RWPE1 (cell line): ENCODE results near the gene PREP.

Source experiments
- CTCF ChIA-PET: fragments of 350-600 bp; sonication (Branson Sonifier 250); formaldehyde crosslinking; extraction: SDS; loops from one replicate; lab custom pipeline; 2021; lab: Yijun Ruan, JAX
- POLR2A ChIA-PET: fragments of 400-600 bp; formaldehyde crosslinking; extraction: SDS; loops from one replicate; lab custom pipeline; 2020; ENCODE audit warnings: antibody characterized with exemption; ENCODE audit not compliant: low non-redundant PET; lab: Yijun Ruan, JAX
- DNase-seq: peaks from one replicate; pipeline ENCODE4 v3.0.0; 2012; ENCODE audit warnings: low spot score
- H3K27ac ChIP-seq: fragments of 450-650 bp; 2 replicates; pipeline ENCODE4 v1.5.1; 2017
- CTCF ChIP-seq: fragments of 450-650 bp; conservative IDR thresholded peaks from 2 replicates; pipeline ENCODE4 v1.5.1; 2017; ENCODE audit warnings: low read depth, mild to moderate bottlenecking

The PREP gene

GRCh38 chr6:105317607-105318533 is 85.0 kb downstream of the PREP start:
- ChIA-PET POLR2A (no interaction called here), CTCF (interaction anchor here (0.5 to 1.2 kb wide), 6 partner anchors 44 to 732 kb away, joined by 3 to 5 read pairs (median 4); partner anchors contain the start of gene PREP)
- no peak for DNase-seq
- H3K27ac ChIP-seq = no peak overlapping the region
- TF ChIP-seq CTCF = peak; percentile 42; the same call in 1 of the 2 replicates

GRCh38 chr6:105313211-105313610 is 89.7 kb downstream of the PREP start:
- DNase-seq = no peak
- POLR2A ChIA-PET = no interaction called here
- CTCF ChIA-PET = no interaction called here
- no peak for TF ChIP-seq CTCF
- H3K27ac ChIP-seq = no peak overlapping the region

GRCh38 chr6:105310947-105311346 is 91.9 kb downstream of the PREP start:
- CTCF ChIA-PET = interaction anchor here (0.7 kb wide), 1 partner anchor 594 kb away, joined by 3 read pairs; no protein-coding TSS in a partner anchor
- no peak for DNase-seq

GRCh38 chr6:105310371-105310770 is 92.5 kb downstream of the PREP start:
- ChIA-PET POLR2A (no interaction called here), CTCF (interaction anchor here (0.6 to 0.7 kb wide), 2 partner anchors 36 to 594 kb away, joined by 3 read pairs; no protein-coding TSS in a partner anchor)
- no peak overlapping the region for H3K27ac ChIP-seq
- no peak for TF ChIP-seq CTCF
- no peak for DNase-seq

More at GRCh38 chr6:105310947-105311346, 91.9 kb downstream of the PREP start:
- no peak for TF ChIP-seq CTCF
- POLR2A ChIA-PET = no interaction called here
- no peak overlapping the region for H3K27ac ChIP-seq

- ChIA-PET POLR2A (no interaction called here), CTCF (no interaction called here)
- TF ChIP-seq CTCF = no peak
- no peak for DNase-seq
- no peak overlapping the region for H3K27ac ChIP-seq
These were observed 94.0 kb downstream of the PREP start for GRCh38 chr6:105308840-105309239.

GRCh38 chr6:105305521-105305920 is 97.4 kb downstream of the PREP start:
- no peak for TF ChIP-seq CTCF
- DNase-seq = no peak
- no peak overlapping the region for H3K27ac ChIP-seq
- CTCF ChIA-PET = interaction anchor here (0.6 to 0.7 kb wide), 2 partner anchors 169 to 219 kb away, joined by 3 read pairs; no protein-coding TSS in a partner anchor
- POLR2A ChIA-PET = no interaction called here
